ENCODE results near the gene SMYD2.

SMYD2 gene

GRCh38 chr1:214362188-214362882 is 81.4 kb downstream of the SMYD2 start:
- DNase-seq: peak; percentile 67 to 84 (median 76)

DNA sequence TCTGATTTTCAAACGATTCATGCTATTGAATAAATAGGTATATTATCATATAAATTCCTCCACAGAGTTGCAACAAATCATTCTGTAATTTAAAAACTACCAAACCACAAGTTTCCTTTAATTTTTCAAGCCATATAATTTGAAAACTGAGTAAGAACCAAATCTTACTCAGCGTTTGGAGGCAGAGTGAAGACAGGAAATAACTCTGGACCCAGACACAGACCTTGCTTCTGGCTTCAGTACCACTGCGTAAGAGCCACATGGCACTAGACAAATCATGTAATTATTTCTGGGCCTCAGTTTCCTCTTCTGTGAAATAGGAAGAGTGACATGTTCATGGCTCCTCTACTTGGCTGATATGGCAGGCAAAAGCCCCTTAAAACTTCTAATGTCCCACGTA is 82.4 kb downstream of the SMYD2 start:
- no peak for DNase-seq

DNA sequence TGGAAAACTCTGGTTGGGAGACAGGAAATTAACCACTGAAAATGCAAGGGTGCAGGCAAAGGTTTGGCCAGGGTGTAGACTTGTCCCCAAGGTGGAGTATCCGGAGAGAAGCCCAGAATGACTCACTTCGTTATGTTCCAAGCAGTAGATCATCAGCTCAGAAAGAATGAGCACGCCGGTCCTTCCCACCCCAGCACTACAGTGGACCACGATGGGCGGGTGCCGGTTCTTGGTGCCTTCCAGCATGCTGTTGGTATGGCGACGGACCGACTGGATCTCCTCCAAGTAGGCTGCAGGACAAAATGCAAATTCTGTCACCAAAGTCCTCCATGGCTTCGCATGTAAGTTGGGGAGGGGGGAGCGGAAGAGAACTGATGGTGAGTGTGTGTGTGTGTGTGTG is 83.4 kb downstream of the SMYD2 start:
- no peak for DNase-seq

- no peak for DNase-seq
Measured at GRCh38 chr1:214364786-214365295, 83.9 kb downstream of the SMYD2 start.

GRCh38 chr1:214367841-214368240 is 86.9 kb downstream of the SMYD2 start:
- DNase-seq: no peak

- DNase-seq: no peak
Measured at GRCh38 chr1:214369364-214369763, 88.4 kb downstream of the SMYD2 start.

DNA sequence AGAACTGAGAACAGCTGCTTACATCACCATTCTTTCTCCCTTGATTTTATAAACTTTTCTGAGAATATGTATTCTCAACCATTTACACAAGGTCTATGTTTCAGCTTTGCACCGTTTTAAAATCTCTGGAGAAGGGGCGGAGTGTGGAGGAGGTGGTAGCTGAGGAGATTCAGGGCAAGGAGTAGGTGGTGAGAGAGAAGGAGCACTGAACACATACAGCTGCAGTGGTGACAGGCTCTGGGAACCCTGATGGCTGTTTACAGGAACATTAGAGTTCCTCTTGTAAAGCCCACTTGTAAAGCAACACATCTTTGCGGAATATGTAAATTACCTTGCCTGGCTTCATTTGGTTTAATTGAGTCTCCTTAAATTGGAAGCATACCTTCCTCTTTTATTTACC is 89.7 kb downstream of the SMYD2 start:
- no peak for DNase-seq

- DNase-seq: no peak
Measured at GRCh38 chr1:214372092-214372491, 91.1 kb downstream of the SMYD2 start.

DNA sequence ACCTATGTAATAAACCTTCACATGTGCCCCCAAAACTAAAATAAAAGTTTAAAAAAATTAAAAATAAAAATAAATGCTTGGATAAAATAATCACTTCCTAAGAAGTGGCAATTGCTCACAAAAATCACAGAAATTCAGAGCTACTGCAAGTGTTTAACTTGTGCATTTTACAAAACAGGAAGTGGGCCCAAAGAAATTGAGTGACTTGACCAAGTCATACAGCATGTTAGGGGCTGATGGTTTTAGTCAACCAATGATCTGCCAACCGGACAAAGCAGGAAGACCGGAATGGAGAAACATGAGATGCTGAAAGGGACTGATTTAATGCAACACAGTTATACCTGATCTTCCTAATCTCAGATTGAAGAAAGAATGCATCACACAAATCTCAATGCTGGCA is 96.5 kb downstream of the SMYD2 start:
- DNase-seq: peak in 2 of 4 experiments; percentile 11 to 18

DNA sequence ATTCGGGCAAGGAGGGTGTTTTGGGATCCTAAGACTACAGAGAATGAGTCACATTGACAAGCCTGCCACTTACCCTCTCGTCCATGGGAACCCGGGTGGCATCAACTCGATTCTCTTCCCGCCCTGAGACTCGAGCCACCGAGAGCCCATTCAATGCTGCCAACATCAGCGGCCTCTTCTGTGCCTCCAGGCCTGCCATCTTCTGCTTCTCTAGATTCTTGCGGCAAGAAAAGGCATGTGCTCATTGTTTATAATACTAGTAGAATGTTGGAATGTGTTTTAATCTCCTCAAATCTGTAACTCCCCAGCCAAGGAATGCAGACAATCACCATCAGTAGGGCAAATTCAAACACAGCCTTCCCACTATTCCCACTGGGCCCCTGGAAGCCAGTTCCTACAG is 96.9 kb downstream of the SMYD2 start:
- no peak for DNase-seq

GRCh38 chr1:214378492-214378891 is 97.5 kb downstream of the SMYD2 start:
- DNase-seq: no peak

- DNase-seq: no peak
Measured at GRCh38 chr1:214379236-214379970, 98.4 kb downstream of the SMYD2 start.

DNA sequence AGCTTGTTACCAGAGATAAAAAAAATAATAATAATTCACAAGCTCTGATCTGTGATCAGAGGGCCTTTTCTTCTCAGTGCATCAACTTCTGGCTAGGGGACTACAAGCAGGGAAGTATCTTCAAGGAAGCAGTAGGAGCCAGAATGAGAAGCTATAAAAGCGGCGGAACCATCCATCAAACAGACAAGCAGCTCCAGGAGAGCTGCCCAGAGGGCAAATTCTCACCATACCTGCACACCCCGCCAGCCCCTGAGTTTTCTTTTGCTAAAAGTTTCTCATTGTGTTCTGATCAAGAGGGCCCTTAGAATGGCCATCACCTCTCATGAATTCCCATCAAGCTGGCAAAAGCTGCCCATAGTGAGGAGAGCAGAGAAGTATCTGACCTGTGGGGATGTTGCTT is 99.4 kb downstream of the SMYD2 start:
- no peak for DNase-seq

- no peak for DNase-seq
Measured at GRCh38 chr1:214380986-214381695, 100.2 kb downstream of the SMYD2 start.

- no peak for DNase-seq
Measured at GRCh38 chr1:214383381-214384372, 102.7 kb downstream of the SMYD2 start.

- no peak for DNase-seq
Measured at GRCh38 chr1:214384373-214385079, 103.6 kb downstream of the SMYD2 start.

- no peak for DNase-seq
Measured at GRCh38 chr1:214385428-214385827, 104.5 kb downstream of the SMYD2 start.

- no peak for DNase-seq
Measured at GRCh38 chr1:214386333-214386732, 105.4 kb downstream of the SMYD2 start.
